ENCODE measurements around the gene RCOR1. TPM values are rescaled to one million over a fixed set of nuclear protein-coding genes. Genes with fewer than 3 reads are reported as not detected.

The RCOR1 gene
- polyA plus RNA-seq (2011; rRNA removed) (24.7 and 25.5 TPM in 2 replicates), polyA plus RNA-seq (2017; fragmentation: RNase III; extraction: RNeasy Plus Mini Kit Qiagen cat#74134 plus additional on column Dnase treatment) (16.4 to 17.7 TPM (median 17.1 TPM) in 3 replicates), polyA minus RNA-seq (2011; rRNA and poly(A)+ RNA removed) (22.7 and 24.3 TPM in 2 replicates)
- polyA plus RNA-seq (2012; cell fraction: cytosol; rRNA removed), result 8.3 and 10.0 TPM in 2 replicates
- 8.0 and 10.3 TPM in 2 replicates for polyA plus RNA-seq (2012; cell fraction: nucleus; rRNA removed)

DNA sequence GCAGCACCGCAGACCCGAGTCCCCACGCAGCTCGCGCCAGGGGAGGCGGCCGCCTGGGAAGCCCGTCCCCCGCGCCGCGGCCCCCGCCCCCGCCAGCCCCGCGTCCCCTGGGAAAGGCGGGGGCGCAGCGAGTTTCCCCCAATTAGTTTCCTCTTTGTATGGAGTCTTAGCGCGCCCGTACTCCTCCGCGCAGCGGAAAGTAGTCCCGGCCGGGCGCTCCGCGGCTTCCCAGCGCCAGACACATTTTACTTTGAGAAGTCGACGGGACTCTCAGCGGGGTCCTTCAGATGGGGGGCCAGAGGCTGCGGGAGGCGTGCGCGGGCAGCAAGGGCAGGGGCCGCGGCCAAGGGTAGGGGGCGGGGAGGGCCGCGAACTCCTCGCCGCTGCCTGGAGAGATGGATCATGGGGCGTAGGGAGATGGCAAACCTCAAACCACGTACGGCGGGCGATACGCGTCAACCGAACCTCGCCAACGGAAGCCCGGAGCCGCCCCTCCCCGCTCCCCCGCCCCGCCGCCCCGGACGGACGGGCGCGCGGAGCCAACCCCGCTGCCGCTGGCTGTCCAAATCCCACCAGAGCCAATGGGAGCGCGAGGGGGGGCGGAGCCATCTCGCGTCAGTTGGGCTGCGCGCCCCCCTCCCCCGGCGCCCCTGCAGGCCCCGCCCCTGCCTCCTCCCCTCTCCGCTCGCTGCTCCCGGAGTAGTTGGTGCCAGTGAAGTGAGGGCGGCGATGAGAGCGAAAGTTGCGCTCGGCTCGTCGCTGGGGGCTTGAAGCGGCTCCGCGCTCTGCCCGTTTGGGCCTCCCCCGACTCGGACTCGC is at the start of gene RCOR1:
Gene RCOR1 (plus strand): TSS at position 706 of the 819 bp plus-strand sequence. CDS start 238 bp downstream, outside the sequence.
- no peak for FAIRE-seq
- POLR2A ChIA-PET, result interaction anchor here (1.2 to 2.4 kb wide), 4 partner anchors 55 to 67 kb away, joined by 4 to 23 read pairs (median 6); no protein-coding TSS in a partner anchor
- peaks cover 36% of the 10 kb centered on the region for H3K4me1 ChIP-seq
- no peak for TF ChIP-seq BHLHE40 (IDR thresholded peaks at IDR 0.05; ENCODE audit: low read depth, low read length)
- TF ChIP-seq, protein P1, sequence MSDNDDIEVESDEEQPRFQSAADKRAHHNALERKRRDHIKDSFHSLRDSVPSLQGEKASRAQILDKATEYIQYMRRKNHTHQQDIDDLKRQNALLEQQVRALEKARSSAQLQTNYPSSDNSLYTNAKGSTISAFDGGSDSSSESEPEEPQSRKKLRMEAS (IDR thresholded peaks at IDR 0.05), result peak; percentile 48; the same call in 1 of the 2 replicates
- TF ChIP-seq NPAS2 (CRISPR knock-in tag; IDR thresholded peaks at IDR 0.05; ENCODE audit: borderline replicate concordance), result no peak
- TF ChIP-seq FOSL2 (IDR thresholded peaks at IDR 0.05), result no peak
- TF ChIP-seq FOSL2 (CRISPR knock-in tag; IDR thresholded peaks at IDR 0.05), result peak; percentile 39; the same call in 1 of the 2 replicates
- TF ChIP-seq MAFK (IDR thresholded peaks at IDR 0.05; ENCODE audit: partially characterized antibody), result no peak
- TF ChIP-seq, protein P2, sequence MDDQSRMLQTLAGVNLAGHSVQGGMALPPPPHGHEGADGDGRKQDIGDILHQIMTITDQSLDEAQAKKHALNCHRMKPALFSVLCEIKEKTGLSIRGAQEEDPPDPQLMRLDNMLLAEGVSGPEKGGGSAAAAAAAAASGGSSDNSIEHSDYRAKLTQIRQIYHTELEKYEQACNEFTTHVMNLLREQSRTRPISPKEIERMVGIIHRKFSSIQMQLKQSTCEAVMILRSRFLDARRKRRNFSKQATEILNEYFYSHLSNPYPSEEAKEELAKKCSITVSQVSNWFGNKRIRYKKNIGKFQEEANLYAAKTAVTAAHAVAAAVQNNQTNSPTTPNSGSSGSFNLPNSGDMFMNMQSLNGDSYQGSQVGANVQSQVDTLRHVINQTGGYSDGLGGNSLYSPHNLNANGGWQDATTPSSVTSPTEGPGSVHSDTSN (IDR thresholded peaks at IDR 0.05), result peak; percentile 95
- TF ChIP-seq ZSCAN20 (CRISPR knock-in tag; IDR thresholded peaks at IDR 0.05), result no peak
- TF ChIP-seq, protein P3, sequence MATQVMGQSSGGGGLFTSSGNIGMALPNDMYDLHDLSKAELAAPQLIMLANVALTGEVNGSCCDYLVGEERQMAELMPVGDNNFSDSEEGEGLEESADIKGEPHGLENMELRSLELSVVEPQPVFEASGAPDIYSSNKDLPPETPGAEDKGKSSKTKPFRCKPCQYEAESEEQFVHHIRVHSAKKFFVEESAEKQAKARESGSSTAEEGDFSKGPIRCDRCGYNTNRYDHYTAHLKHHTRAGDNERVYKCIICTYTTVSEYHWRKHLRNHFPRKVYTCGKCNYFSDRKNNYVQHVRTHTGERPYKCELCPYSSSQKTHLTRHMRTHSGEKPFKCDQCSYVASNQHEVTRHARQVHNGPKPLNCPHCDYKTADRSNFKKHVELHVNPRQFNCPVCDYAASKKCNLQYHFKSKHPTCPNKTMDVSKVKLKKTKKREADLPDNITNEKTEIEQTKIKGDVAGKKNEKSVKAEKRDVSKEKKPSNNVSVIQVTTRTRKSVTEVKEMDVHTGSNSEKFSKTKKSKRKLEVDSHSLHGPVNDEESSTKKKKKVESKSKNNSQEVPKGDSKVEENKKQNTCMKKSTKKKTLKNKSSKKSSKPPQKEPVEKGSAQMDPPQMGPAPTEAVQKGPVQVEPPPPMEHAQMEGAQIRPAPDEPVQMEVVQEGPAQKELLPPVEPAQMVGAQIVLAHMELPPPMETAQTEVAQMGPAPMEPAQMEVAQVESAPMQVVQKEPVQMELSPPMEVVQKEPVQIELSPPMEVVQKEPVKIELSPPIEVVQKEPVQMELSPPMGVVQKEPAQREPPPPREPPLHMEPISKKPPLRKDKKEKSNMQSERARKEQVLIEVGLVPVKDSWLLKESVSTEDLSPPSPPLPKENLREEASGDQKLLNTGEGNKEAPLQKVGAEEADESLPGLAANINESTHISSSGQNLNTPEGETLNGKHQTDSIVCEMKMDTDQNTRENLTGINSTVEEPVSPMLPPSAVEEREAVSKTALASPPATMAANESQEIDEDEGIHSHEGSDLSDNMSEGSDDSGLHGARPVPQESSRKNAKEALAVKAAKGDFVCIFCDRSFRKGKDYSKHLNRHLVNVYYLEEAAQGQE (IDR thresholded peaks at IDR 0.05), result no peak
- TF ChIP-seq CHD2 (IDR thresholded peaks at IDR 0.05; ENCODE audit: low read length, partially characterized antibody), result peak; percentile 82
- TF ChIP-seq KDM1A (IDR thresholded peaks at IDR 0.05; ENCODE audit: low read depth), result no peak
- no peak for TF ChIP-seq JUNB (IDR thresholded peaks at IDR 0.05)
- peak; percentile 93 for TF ChIP-seq MAZ (IDR thresholded peaks at IDR 0.05; ENCODE audit: borderline replicate concordance, low read depth, low read length)
- no peak; a peak in 1 of 4 replicates for TF ChIP-seq CEBPB (IDR thresholded peaks at IDR 0.05)
- TF ChIP-seq ZFP36 (IDR thresholded peaks at IDR 0.05; ENCODE audit: borderline replicate concordance, partially characterized antibody), result no peak
- peak; percentile 53 to 96; a peak in 4 of 5 replicates for TF ChIP-seq JUN (IDR thresholded peaks at IDR 0.05)
- no peak for TF ChIP-seq ZNF302 (CRISPR knock-in tag; IDR thresholded peaks at IDR 0.05)
- TF ChIP-seq ZC3H11A (IDR thresholded peaks at IDR 0.05), result no peak; the same call in 1 of the 2 replicates
- TF ChIP-seq SREBF2 (IDR thresholded peaks at IDR 0.05), result no peak
- peak; percentile 50; the same call in 1 of the 2 replicates for TF ChIP-seq MYC (IDR thresholded peaks at IDR 0.05; ENCODE audit: borderline replicate concordance, low read length)
- TF ChIP-seq, protein P4, sequence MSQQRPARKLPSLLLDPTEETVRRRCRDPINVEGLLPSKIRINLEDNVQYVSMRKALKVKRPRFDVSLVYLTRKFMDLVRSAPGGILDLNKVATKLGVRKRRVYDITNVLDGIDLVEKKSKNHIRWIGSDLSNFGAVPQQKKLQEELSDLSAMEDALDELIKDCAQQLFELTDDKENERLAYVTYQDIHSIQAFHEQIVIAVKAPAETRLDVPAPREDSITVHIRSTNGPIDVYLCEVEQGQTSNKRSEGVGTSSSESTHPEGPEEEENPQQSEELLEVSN (IDR thresholded peaks at IDR 0.05; ENCODE audit: borderline replicate concordance, low read depth), result no peak
- TF ChIP-seq HOXB13 (CRISPR knock-in tag; IDR thresholded peaks at IDR 0.05; ENCODE audit: low read depth), result no peak
- peak; percentile 95 for TF ChIP-seq POLR2A (IDR thresholded peaks at IDR 0.05; ENCODE audit: low read length)
- TF ChIP-seq NR3C1 (IDR thresholded peaks at IDR 0.05), result no peak
- TF ChIP-seq CBX8 (IDR thresholded peaks at IDR 0.05), result no peak
- no peak for TF ChIP-seq FOXS1 (CRISPR knock-in tag; IDR thresholded peaks at IDR 0.05)
- TF ChIP-seq, protein P5, sequence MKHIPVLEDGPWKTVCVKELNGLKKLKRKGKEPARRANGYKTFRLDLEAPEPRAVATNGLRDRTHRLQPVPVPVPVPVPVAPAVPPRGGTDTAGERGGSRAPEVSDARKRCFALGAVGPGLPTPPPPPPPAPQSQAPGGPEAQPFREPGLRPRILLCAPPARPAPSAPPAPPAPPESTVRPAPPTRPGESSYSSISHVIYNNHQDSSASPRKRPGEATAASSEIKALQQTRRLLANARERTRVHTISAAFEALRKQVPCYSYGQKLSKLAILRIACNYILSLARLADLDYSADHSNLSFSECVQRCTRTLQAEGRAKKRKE (CRISPR knock-in tag; IDR thresholded peaks at IDR 0.05; ENCODE audit: low read depth), result no peak
- TF ChIP-seq, protein P6, sequence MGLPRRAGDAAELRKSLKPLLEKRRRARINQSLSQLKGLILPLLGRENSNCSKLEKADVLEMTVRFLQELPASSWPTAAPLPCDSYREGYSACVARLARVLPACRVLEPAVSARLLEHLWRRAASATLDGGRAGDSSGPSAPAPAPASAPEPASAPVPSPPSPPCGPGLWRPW (IDR thresholded peaks at IDR 0.05), result no peak
- 0 out of 2 replicates have a peak, but pooled peaks have one; percentile 48 for TF ChIP-seq PHF8 (IDR thresholded peaks at IDR 0.05; ENCODE audit: borderline replicate concordance, low read depth)
- TF ChIP-seq EP300 (IDR thresholded peaks at IDR 0.05), result peak in 1 of 2 experiments; percentile 45; a peak in 1 of 5 replicates
- TF ChIP-seq, protein P7, sequence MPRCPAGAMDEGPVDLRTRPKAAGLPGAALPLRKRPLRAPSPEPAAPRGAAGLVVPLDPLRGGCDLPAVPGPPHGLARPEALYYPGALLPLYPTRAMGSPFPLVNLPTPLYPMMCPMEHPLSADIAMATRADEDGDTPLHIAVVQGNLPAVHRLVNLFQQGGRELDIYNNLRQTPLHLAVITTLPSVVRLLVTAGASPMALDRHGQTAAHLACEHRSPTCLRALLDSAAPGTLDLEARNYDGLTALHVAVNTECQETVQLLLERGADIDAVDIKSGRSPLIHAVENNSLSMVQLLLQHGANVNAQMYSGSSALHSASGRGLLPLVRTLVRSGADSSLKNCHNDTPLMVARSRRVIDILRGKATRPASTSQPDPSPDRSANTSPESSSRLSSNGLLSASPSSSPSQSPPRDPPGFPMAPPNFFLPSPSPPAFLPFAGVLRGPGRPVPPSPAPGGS (IDR thresholded peaks at IDR 0.05), result peak; percentile 84; the same call in 2 of the 3 replicates

More for the DNA sequence above, at the start of gene RCOR1:
- ATAC-seq (peak; percentile 74 to 88), DNase-seq (ENCODE audit: low read depth in 1 of 2, low spot score in 1 of 2) (peak; percentile 95 to 97)
- Histone ChIP-seq H3K27ac (peak within 1 kb of the TSS; percentile 96 to 98), H3K4me2 (peak within 1 kb of the TSS; percentile 91), H3K9me3 (no peaks in the 10 kb centered on the region), H3K4me3 (peak within 1 kb of the TSS; percentile 85)
- WGBS (ENCODE audit: missing lambda C conversion rate), result 0% methylated on average over 6 of the region's 96 CpGs
- CTCF ChIA-PET, result interaction anchor here (1.1 to 4.4 kb wide), 7 partner anchors 12 to 107 kb away, joined by 3 to 39 read pairs (median 6); no protein-coding TSS in a partner anchor

Data from A549 (cell line).